IMR-90 (cell line): Measurements from ENCODE around the gene MOB4. TPM values are rescaled to one million over a fixed set of nuclear protein-coding genes. Genes with fewer than 3 reads are reported as not detected.

ENCODE experiments used
- ATAC-seq: fragments of 200-7000 bp; cut with Tn5 transposase; 2 replicates; pipeline ENCODE4 v1.9.1; 2020; ENCODE audit warnings: low read depth, mild to moderate bottlenecking, moderate library complexity
- BruUV-seq: library from RNA; stranded (reverse); fragments of 400-500 nt; replicated peaks from 2 replicates; lab custom pipeline; 2021; lab: Mats Ljungman, UMichigan
- CTCF ChIA-PET: fragments of 300-600 bp; formaldehyde crosslinking; extraction: SDS; loops from one replicate; lab custom pipeline; 2021; ENCODE audit warnings: antibody characterized with exemption; lab: Yijun Ruan, JAX
- POLR2A ChIA-PET: fragments of 300-600 bp; sonication (Branson Sonifier 250); formaldehyde crosslinking; loops from one replicate; lab custom pipeline; 2022; ENCODE audit warnings: antibody characterized with exemption; ENCODE audit not compliant: unreplicated experiment; lab: Charles Lee
- DNase-seq: peaks from one replicate; pipeline ENCODE4 v3.0.0; 2013
- H2AFZ ChIP-seq: replicated peaks from 2 replicates; pipeline ENCODE3; 2013; ENCODE audit warnings: low read length, mild to moderate bottlenecking; ENCODE audit not compliant: poor library complexity
- H2AK5ac ChIP-seq: 2 replicates; pipeline ENCODE4 v1.6.1; 2013; ENCODE audit warnings: low read depth, low read length, inconsistent platforms
- H2AK9ac ChIP-seq: replicated peaks from 2 replicates; pipeline ENCODE3; 2013; ENCODE audit warnings: mild to moderate bottlenecking, low read depth, low read length, moderate library complexity; ENCODE audit not compliant: poor library complexity
- H2BK120ac ChIP-seq: 2 replicates; pipeline ENCODE4 v1.6.1; 2013; ENCODE audit warnings: low read depth, low read length, inconsistent platforms
- H2BK15ac ChIP-seq: 3 replicates; pipeline ENCODE4 v1.6.1; 2013; ENCODE audit warnings: low read depth, low read length, inconsistent platforms
- H2BK20ac ChIP-seq: 2 replicates; pipeline ENCODE4 v1.6.1; 2013; ENCODE audit warnings: low read depth, mild to moderate bottlenecking, inconsistent platforms, low read length, moderate library complexity
- H2BK5ac ChIP-seq: 2 replicates; pipeline ENCODE4 v1.6.1; 2013; ENCODE audit warnings: mild to moderate bottlenecking, low read depth, low read length, inconsistent platforms; ENCODE audit not compliant: poor library complexity, severe bottlenecking
- H3K14ac ChIP-seq: replicated peaks from 2 replicates; pipeline ENCODE4 v1.6.1; 2013; ENCODE audit warnings: low read depth, low read length, inconsistent platforms
- H3K18ac ChIP-seq: 2 replicates; pipeline ENCODE4 v1.6.1; 2013; ENCODE audit warnings: low read depth, low read length, control low read depth
- H3K23ac ChIP-seq: 2 replicates; pipeline ENCODE4 v1.6.1; 2013; ENCODE audit warnings: low read depth, low read length, inconsistent platforms
- H3K27ac ChIP-seq: 2 replicates; pipeline ENCODE4 v1.5.1; 2013; ENCODE audit warnings: mild to moderate bottlenecking, control low read depth, low read length; ENCODE audit not compliant: insufficient read depth
- H3K27me3 ChIP-seq: 2 replicates; pipeline ENCODE4 v1.6.1; 2013; ENCODE audit warnings: low read length; ENCODE audit not compliant: control insufficient read depth, insufficient read depth
- H3K36me3 ChIP-seq: 2 replicates; pipeline ENCODE4 v1.6.1; 2013; ENCODE audit warnings: low read length, mixed read lengths; ENCODE audit not compliant: control insufficient read depth, insufficient read depth
- H3K4ac ChIP-seq: 2 replicates; pipeline ENCODE4 v1.6.1; 2013; ENCODE audit warnings: low read depth, low read length, inconsistent platforms
- H3K4me1 ChIP-seq: 2 replicates; pipeline ENCODE4 v1.6.1; 2013; ENCODE audit warnings: low read length, mixed read lengths; ENCODE audit not compliant: control insufficient read depth, insufficient read depth
- H3K4me2 ChIP-seq: 2 replicates; pipeline ENCODE4 v1.6.1; 2013; ENCODE audit warnings: low read depth, mild to moderate bottlenecking, control low read depth, low read length, moderate library complexity
- H3K4me3 ChIP-seq: 2 replicates; pipeline ENCODE4 v1.5.1; 2013; ENCODE audit warnings: low read depth, mild to moderate bottlenecking, control low read depth, low read length, moderate library complexity; ENCODE audit not compliant: insufficient read depth
- H3K56ac ChIP-seq: 2 replicates; pipeline ENCODE4 v1.6.1; 2013; ENCODE audit warnings: low read length, inconsistent platforms; ENCODE audit not compliant: insufficient read depth; ENCODE audit errors: extremely low read depth
- H3K79me1 ChIP-seq, 2 experiments: 2 replicates each; pipeline ENCODE4 v1.6.1; 2013; ENCODE audit warnings: low read length in 2 of 2, inconsistent platforms in 1 of 2, low read depth in 1 of 2
- H3K9ac ChIP-seq: 2 replicates; pipeline ENCODE4 v1.6.1; 2013; ENCODE audit warnings: low read depth, low read length, control low read depth
- H3K9me1 ChIP-seq: 2 replicates; pipeline ENCODE4 v1.6.1; 2013; ENCODE audit warnings: low read length, inconsistent platforms; ENCODE audit not compliant: insufficient read depth
- H3K9me3 ChIP-seq: 2 replicates; pipeline ENCODE4 v1.6.1; 2013; ENCODE audit warnings: low read length; ENCODE audit not compliant: control insufficient read depth, insufficient read depth
- H4K20me1 ChIP-seq: 2 replicates; pipeline ENCODE4 v1.6.1; 2013; ENCODE audit warnings: low read length, inconsistent platforms; ENCODE audit not compliant: insufficient read depth
- H4K5ac ChIP-seq: 2 replicates; pipeline ENCODE4 v1.6.1; 2013; ENCODE audit warnings: mild to moderate bottlenecking, low read depth, low read length, control low read depth
- H4K8ac ChIP-seq, 2 experiments: 2 replicates each; pipeline ENCODE4 v1.6.1; 2013; ENCODE audit warnings: low read depth in 2 of 2, low read length in 2 of 2, control low read depth in 1 of 2, inconsistent platforms in 1 of 2
- H4K91ac ChIP-seq: 2 replicates; pipeline ENCODE4 v1.6.1; 2013; ENCODE audit warnings: low read depth, low read length, inconsistent platforms; ENCODE audit not compliant: insufficient read depth
- MXI1 ChIP-seq: IDR thresholded peaks from 2 replicates; pipeline ENCODE4 v1.6.1; 2012; ENCODE audit warnings: low read depth, mild to moderate bottlenecking, low read length, moderate library complexity, borderline replicate concordance
- POLR2A ChIP-seq: IDR thresholded peaks from 2 replicates; pipeline ENCODE4 v1.6.1; 2012; ENCODE audit warnings: mild to moderate bottlenecking, low read depth, low read length
- RCOR1 ChIP-seq: IDR thresholded peaks from 2 replicates; pipeline ENCODE4 v1.6.1; 2012; ENCODE audit warnings: mild to moderate bottlenecking, low read length, improper control_type of control experiment; ENCODE audit not compliant: insufficient replicate concordance
- WGBS, 2 experiments: methylation state at CpG; one replicate each; pipeline versions ENCODE4 v1.1.5 to v1.1.7; 2013; ENCODE audit warnings: missing lambda C conversion rate in 2 of 2; ENCODE audit not compliant: insufficient read length in 1 of 2; ENCODE audit errors: extremely low coverage in 2 of 2; 5-methylcytosine and 5-hydroxymethylcytosine counted together
- dilution Hi-C: fragments of 300-500 bp; cut with HindIII; formaldehyde crosslinking; loops from one replicate; pipeline ENCODE4 v1.14.3; 2018; ENCODE audit warnings: low sequenced_read_pairs; ENCODE audit not compliant: unreplicated experiment
- in situ Hi-C: fragments of 300-500 bp; cut with MboI; formaldehyde crosslinking; loops from 3 replicates; pipeline ENCODE4 v1.14.3; 2019; ENCODE audit warnings: low sequenced_read_pairs, inconsistent platforms, mixed read lengths
- intact Hi-C: fragments of 100-400 bp; cut with micrococcal nuclease; formaldehyde crosslinking; loops from 2 replicates; pipeline ENCODE4 v1.10.0; 2022
- polyA plus RNA-seq, 3 experiments: library from polyadenylated mRNA; depleted of rRNA; stranded (reverse); fragments of >200 nt; gene quantifications; 2 replicates each; pipeline ENCODE4 v1.2.3, GENCODE V29; 2012; ENCODE audit warnings: low replicate concordance in 1 of 3
- total RNA-seq: library from RNA; depleted of rRNA; stranded (reverse); fragments of >200 nt; gene quantifications from 2 replicates; pipeline ENCODE4 v1.2.3, GENCODE V29; 2012

The MOB4 gene
- total and polyA plus RNA-seq, 2 of the 4 experiments (the other 2 are of a cell fraction) = 34.8 to 36.0 TPM

- no peak overlapping the region for H4K8ac ChIP-seq
- H3K9me1 ChIP-seq = no peaks in the 10 kb centered on the region
- H2BK20ac ChIP-seq = no peak overlapping the region
- intact Hi-C loops = no loop called here
- in situ Hi-C loops = no loop called here
- no peak overlapping the region for H3K23ac ChIP-seq
- no peaks in the 10 kb centered on the region for H3K36me3 ChIP-seq
- no peak overlapping the region for H2BK120ac ChIP-seq
- H3K18ac ChIP-seq = no peak overlapping the region
- ATAC-seq (no peak), DNase-seq (no peak)
- no peak overlapping the region for H3K4me2 ChIP-seq
- no peaks in the 10 kb centered on the region for H4K20me1 ChIP-seq
- no peak overlapping the region for H3K56ac ChIP-seq
- no peak overlapping the region for H4K91ac ChIP-seq
- dilution Hi-C loops = no loop called here
- TF ChIP-seq RCOR1 = no peak
- no peak for TF ChIP-seq POLR2A
- no peak for TF ChIP-seq MXI1
- ChIA-PET CTCF (no interaction called here), POLR2A (no interaction called here)
- no peak overlapping the region for H2AK5ac ChIP-seq
- no peaks in the 10 kb centered on the region for H3K27me3 ChIP-seq
- H2BK5ac ChIP-seq = no peak overlapping the region
- H3K79me1 ChIP-seq = no peaks in the 10 kb centered on the region
- H2BK15ac ChIP-seq = no peak overlapping the region
- BruUV-seq = no TSS peak
- WGBS, 2 experiments = 95% methylated on average over 4 of the region's 5 CpGs; no CpG with 5 or more reads in 1 of the 2 experiments
- no peak overlapping the region for H2AFZ ChIP-seq
- no peak overlapping the region for H2AK9ac ChIP-seq
- H3K27ac ChIP-seq = no peak overlapping the region
- no peak overlapping the region for H3K14ac ChIP-seq
- H3K4ac ChIP-seq = no peak overlapping the region
- H3K9ac ChIP-seq = no peak overlapping the region
- H4K5ac ChIP-seq = no peak overlapping the region
- peaks cover 2% of the 10 kb centered on the region; the same call in 1 of the 2 replicates for H3K4me1 ChIP-seq
- H3K9me3 ChIP-seq = no peaks in the 10 kb centered on the region
- no peak overlapping the region for H3K4me3 ChIP-seq
These were observed 82.6 kb downstream of the MOB4 start for GRCh38 chr2:197598450-197598849.
